GM18526 (cell line): ENCODE results near the gene DAG1.

Experiments used
- POLR2A ChIP-seq: IDR thresholded peaks from 3 replicates; pipeline ENCODE4 v1.6.1; 2011; ENCODE audit not compliant: insufficient read length; ENCODE audit errors: extremely low read depth

Gene DAG1

GRCh38 chr3:49500205-49500731, 30.2 kb downstream of the DAG1 start:
- no peak for TF ChIP-seq POLR2A

GRCh38 chr3:49500732-49501609, 30.9 kb downstream of the DAG1 start:
- TF ChIP-seq POLR2A: no peak

- TF ChIP-seq POLR2A: no peak
Measured at GRCh38 chr3:49501842-49502241, 31.8 kb downstream of the DAG1 start.

- no peak for TF ChIP-seq POLR2A
Measured at GRCh38 chr3:49506906-49507305, 36.8 kb downstream of the DAG1 start.

- no peak for TF ChIP-seq POLR2A
Measured at GRCh38 chr3:49509028-49509561, 39.0 kb downstream of the DAG1 start.

- TF ChIP-seq POLR2A: no peak
Measured at GRCh38 chr3:49511639-49512038, 41.6 kb downstream of the DAG1 start.

GRCh38 chr3:49512781-49513355, 42.8 kb downstream of the DAG1 start:
- no peak for TF ChIP-seq POLR2A

GRCh38 chr3:49513494-49514124, 43.5 kb downstream of the DAG1 start:
- no peak for TF ChIP-seq POLR2A

- TF ChIP-seq POLR2A: no peak
Measured at GRCh38 chr3:49518016-49518415, 47.9 kb downstream of the DAG1 start.

- no peak for TF ChIP-seq POLR2A
Measured at GRCh38 chr3:49518441-49518840, 48.4 kb downstream of the DAG1 start.

- no peak for TF ChIP-seq POLR2A
Measured at GRCh38 chr3:49519296-49519695, 49.2 kb downstream of the DAG1 start.

GRCh38 chr3:49519916-49520385, 49.9 kb downstream of the DAG1 start:
- no peak for TF ChIP-seq POLR2A

- TF ChIP-seq POLR2A: no peak
Measured at GRCh38 chr3:49523756-49524747, 54.0 kb downstream of the DAG1 start.

GRCh38 chr3:49529567-49529966, 59.5 kb downstream of the DAG1 start:
- no peak for TF ChIP-seq POLR2A

GRCh38 chr3:49530231-49530630, 60.2 kb downstream of the DAG1 start:
- no peak for TF ChIP-seq POLR2A

- TF ChIP-seq POLR2A: no peak
Measured at GRCh38 chr3:49530701-49531100, 60.6 kb downstream of the DAG1 start.
